Coronary artery (tissue), 2 donors: Measurements from ENCODE around the gene STBD1.
"Not testable (repeated sequence)": the region's sequence is repeated elsewhere in the genome, so short reads cannot be mapped to it uniquely, and the experiment has no call there.

Experiments used
- DNase-seq: peaks from one replicate; pipeline ENCODE4 v3.0.0-alpha.2; 2017; ENCODE audit warnings: low spot score
- H3K27ac ChIP-seq, 2 donors: fragments of 200-600 bp; sonication (generic); one replicate each; pipeline ENCODE4 v1.5.1; 2016 to 2019
- H3K4me3 ChIP-seq: fragments of 200-600 bp; sonication (generic); 2 replicates; pipeline ENCODE4 v1.5.1; 2016; ENCODE audit warnings: mild to moderate bottlenecking, moderate library complexity
- CTCF ChIP-seq: fragments of 200-600 bp; sonication (generic); IDR thresholded peaks from one replicate; pipeline ENCODE4 v1.5.1; 2019; ENCODE audit warnings: antibody characterized with exemption

STBD1 gene

GRCh38 chr4:76277667-76278066 lies 28.9 kb upstream of the STBD1 start:
- TF ChIP-seq CTCF: no peak
- H3K27ac ChIP-seq: no peak overlapping the region
- no peak for DNase-seq
- H3K4me3 ChIP-seq: no peak overlapping the region

DNA sequence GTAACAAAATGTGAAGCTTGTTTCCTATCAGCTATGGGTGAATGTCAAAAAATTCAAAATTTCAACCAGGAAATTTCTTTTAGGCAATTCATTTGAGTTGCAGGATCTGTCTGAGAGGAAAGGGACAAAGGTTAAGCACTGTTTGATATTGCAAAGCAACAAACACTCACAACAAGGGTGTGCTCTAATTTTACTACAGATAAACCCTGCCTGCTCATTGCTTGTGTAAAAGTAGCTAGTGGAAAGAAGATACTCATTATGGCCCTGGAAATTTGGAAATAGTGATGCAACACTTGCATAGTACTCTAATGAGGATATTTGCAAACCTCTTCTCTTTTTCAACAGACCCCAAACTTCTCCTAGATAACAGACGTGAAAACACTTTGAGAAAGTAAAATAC lies 27.9 kb upstream of the STBD1 start:
- DNase-seq: no peak
- no peak for TF ChIP-seq CTCF
- H3K4me3 ChIP-seq: no peak overlapping the region

GRCh38 chr4:76279462-76279861 lies 27.1 kb upstream of the STBD1 start:
- H3K4me3 ChIP-seq: no peak overlapping the region
- no peak overlapping the region for H3K27ac ChIP-seq
- DNase-seq: no peak
- TF ChIP-seq CTCF: no peak

More for the DNA sequence above, 27.9 kb upstream of the STBD1 start:
- H3K27ac ChIP-seq: no peak overlapping the region

GRCh38 chr4:76280488-76281441 lies 25.8 kb upstream of the STBD1 start:
- DNase-seq: no peak
- no peak overlapping the region for H3K27ac ChIP-seq
- no peak overlapping the region for H3K4me3 ChIP-seq
- no peak for TF ChIP-seq CTCF

DNA sequence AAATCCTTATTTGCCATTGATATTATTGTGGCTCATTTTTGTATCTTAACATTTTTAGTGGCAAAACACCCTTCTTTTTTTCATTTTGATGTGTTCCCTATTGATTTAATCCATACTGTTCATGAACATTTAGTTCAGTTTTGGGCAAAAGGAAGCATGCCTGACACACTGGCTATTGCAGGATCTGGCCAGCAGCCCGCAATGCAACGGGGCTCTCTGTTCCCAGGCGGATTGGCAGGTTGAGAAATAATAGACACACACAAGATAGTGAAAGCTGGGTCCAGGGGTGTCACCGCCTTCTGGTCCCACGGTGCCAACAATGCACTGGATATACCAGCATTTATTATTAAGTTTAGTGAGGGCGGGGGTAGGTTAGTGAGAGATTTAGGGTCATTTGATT lies 24.9 kb upstream of the STBD1 start:
- DNase-seq: not testable (repeated sequence)

DNA sequence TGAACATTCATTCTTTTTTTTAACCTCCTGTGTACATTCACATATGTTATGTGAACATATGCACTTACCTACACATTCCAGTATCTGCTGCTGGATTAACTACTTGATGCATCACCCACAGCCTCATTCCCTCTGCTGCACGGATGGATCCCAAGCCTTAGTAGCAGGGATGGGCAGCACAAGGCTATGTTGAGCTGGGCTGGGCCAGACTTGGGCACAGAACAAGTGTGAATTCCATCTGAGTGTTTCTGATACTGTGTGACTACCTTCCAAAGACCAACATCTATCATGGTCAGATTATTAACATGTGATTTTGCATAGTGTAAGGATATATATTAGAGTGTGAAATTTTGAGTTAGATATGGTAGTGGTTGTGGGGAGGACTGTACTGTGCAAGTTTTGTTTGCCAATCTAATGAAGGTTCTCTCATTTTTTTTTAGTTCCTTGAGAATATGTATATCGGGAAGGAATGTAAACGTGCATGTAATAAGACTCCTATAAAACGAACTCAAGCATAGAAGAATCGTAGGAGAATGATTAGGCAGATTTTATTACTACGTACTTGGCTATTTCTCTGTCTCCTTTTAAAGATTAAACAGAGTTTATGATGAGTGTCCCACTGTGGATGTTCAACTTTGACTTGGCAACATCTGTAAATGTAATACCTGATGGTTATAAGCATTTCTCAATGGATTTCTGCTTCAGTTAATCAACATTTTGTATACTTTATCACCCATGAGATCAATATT lies 23.4 kb upstream of the STBD1 start:
- no peak overlapping the region for H3K27ac ChIP-seq
- DNase-seq: no peak
- no peak for TF ChIP-seq CTCF
- no peak overlapping the region for H3K4me3 ChIP-seq

More for the DNA sequence above, 24.9 kb upstream of the STBD1 start:
- not testable (repeated sequence) for H3K27ac ChIP-seq, H3K4me3 ChIP-seq

GRCh38 chr4:76283900-76284299 lies 22.6 kb upstream of the STBD1 start:
- Histone ChIP-seq H3K27ac (no peak overlapping the region), H3K4me3 (no peak overlapping the region)
- TF ChIP-seq CTCF: no peak
- no peak for DNase-seq

DNA sequence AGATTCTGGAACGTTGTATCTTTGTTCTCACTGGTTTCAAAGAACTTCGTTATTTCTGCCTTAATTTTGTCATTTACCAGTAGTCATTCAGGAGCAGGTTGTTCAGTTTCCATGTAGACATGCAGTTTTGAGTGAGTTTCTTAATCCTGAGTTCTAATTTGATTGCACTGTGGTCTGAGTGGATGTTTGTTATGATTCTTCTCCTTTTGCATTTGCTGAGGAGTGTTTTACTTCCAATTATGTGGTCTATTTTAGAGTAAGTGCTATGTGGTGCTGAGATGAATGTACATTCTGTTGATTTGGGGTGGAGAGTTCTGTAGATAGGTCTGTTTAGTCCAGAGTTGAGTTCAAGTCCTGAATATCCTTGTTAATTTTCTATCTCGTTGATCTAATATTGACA lies 18.7 kb upstream of the STBD1 start:
- H3K4me3 ChIP-seq, DNase-seq, H3K27ac ChIP-seq: not testable (repeated sequence)
